EL (cell line): ENCODE data around the gene GATA1.
"Not testable (repeated sequence)": the region's sequence is repeated elsewhere in the genome, so short reads cannot be mapped to it uniquely, and the experiment has no call there.

Experiments
- DNase-seq: peaks from one replicate; pipeline ENCODE4 v3.0.0-alpha.2; 2016

The GATA1 gene

DNA sequence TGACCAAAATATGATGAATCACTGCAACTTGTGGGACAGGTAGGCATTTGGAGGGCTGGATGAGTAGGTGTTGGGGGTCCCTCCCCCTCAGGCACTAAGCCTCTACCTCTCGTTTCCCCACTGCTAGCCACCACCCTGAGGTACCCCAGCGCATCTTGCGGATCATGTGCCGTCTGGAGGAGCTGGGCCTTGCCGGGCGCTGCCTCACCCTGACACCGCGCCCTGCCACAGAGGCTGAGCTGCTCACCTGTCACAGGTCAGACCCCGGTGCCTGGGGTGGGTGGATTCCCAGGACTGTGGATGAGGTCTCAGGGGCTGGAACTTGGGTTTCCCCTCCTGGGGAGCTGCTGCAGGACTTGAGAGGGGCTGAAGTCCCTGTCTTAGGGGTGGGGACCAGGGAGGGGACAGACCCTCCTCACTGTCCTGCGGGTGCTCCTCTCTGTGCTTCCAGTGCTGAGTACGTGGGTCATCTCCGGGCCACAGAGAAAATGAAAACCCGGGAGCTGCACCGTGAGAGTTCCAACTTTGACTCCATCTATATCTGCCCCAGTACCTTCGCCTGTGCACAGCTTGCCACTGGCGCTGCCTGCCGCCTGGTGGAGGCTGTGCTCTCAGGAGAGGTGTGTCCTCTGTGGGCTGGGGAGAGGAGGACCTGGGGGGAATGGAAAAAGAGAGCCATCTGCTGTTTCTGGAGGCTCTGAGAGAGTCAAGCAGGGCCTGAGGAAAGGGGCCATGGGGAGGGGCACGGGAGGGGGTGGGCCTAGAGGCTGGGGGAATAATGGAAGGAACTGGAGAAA lies 29.8 kb downstream of the GATA1 start:
- DNase-seq = no peak

DNA sequence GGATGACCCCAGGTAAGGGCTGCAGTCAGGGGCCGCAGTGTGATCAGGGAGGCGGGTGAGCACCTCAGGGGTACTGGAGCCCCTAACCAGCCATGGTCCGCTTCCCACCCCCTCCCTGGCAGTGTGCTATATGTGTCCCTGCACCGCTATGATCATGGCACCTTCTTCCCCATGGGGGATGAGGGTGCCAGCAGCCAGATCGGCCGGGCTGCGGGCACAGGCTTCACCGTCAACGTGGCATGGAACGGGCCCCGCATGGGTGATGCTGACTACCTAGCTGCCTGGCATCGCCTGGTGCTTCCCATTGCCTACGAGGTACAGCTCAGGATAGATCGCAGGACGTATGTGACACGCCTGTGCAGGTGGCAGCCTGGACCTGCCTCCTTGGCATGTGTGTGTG lies 31.7 kb downstream of the GATA1 start:
- DNase-seq = no peak

DNA sequence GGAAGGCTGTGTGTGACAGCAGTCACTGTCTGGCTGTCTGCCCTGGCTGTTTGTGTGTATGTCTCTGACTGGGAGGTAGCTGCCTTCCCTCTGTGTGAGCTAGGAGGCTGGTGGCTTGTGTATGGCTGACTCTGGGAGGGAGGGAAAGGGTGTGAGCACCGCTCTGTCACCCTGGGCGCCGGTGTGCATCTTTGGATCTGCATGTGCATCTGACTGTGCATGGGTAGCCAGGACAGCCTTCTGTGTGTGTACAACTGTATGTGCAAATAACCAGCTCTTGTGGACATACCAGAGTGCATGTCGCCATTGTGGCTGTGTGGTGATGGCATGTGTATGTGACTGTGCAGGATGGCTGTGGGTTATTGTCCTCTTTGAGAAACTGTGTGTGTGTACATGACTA lies 32.5 kb downstream of the GATA1 start:
- no peak for DNase-seq

DNA sequence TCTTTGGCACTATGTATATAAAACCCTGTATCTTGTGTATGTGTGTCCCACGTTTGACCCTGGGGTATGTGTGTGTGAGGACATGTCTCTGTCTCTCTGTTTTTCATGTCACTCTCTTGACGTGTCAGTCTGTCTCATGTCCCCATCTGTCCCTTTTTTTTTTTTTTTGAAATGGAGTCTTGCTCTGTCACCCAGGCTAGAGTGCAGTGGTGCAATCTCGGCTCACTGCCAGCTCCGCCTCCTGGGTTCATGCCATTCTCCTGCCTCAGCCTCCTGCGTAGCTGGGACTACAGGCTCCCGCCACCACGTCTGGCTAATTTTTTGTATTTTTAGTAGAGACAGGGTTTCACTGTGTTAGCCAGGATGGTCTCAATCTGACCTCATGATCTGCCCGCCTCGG lies 33.0 kb downstream of the GATA1 start:
- DNase-seq = not testable (repeated sequence)

DNA sequence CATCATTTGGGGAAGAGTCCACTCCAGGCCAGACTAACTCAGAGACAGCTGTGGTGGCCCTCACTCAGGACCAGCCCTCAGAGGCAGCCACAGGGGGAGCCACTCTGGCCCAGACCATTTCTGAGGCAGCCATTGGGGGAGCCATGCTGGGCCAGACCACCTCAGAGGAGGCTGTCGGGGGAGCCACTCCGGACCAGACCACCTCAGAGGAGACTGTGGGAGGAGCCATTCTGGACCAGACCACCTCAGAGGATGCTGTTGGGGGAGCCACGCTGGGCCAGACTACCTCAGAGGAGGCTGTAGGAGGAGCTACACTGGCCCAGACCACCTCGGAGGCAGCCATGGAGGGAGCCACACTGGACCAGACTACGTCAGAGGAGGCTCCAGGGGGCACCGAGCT lies 36.7 kb downstream of the GATA1 start:
- DNase-seq = no peak

DNA sequence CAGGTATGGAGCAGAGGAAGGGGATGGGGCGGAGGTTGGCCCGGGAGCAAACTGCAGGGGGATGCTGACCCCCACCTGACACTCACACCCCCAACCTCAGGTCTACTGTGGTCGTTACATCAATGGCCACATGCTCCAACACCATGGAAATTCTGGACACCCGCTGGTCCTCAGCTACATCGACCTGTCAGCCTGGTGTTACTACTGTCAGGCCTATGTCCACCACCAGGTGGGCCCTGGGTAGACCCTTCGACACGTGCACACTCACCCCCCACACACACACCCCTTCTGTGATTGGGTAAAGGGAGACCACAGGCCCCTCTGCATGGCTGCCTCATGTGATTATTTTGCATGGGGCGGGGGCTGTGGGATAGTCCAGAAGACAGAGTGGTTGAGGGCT lies 37.7 kb downstream of the GATA1 start:
- DNase-seq = no peak

DNA sequence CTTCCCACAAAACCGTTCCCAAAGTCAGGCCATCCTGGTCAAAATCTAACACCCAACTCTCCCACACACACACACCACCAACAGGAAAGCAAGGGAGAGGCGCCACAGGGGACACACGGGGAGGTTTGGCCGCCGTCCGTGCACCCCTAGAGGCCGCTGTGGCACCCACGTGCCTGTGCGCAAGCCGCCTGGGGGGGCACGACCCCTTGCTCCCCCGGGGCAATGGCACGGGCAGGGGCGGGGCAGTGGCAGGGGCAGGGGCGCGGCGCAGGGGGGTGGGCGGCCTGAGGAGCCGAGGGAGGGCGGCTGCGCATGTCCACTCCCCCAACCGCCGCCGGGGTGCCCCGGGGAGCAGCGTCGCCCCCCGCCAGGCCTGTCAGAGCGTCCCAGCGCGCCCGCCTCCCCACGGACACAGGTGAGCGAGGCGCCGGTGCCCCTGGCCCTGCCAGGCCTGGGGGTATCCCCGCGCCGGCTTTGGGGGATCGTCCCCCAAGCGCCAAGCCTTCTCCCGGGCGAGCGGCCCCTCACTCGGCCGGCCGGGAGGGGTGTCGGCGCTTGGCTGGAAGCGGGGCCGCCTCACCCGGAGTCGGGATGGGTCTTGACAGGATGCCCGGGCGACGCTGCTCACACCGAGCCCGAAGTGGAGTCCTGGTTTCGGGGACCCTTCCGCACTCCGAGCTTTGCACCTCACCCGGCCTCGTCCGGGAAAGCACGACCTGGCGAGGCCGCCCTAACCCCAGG lies 39.9 kb downstream of the GATA1 start, which contains the start of gene ERAS:
Gene ERAS (plus strand): TSS at position 379 of the 741 bp plus-strand sequence. CDS start 2,611 bp downstream, outside the sequence.
- DNase-seq = no peak

DNA sequence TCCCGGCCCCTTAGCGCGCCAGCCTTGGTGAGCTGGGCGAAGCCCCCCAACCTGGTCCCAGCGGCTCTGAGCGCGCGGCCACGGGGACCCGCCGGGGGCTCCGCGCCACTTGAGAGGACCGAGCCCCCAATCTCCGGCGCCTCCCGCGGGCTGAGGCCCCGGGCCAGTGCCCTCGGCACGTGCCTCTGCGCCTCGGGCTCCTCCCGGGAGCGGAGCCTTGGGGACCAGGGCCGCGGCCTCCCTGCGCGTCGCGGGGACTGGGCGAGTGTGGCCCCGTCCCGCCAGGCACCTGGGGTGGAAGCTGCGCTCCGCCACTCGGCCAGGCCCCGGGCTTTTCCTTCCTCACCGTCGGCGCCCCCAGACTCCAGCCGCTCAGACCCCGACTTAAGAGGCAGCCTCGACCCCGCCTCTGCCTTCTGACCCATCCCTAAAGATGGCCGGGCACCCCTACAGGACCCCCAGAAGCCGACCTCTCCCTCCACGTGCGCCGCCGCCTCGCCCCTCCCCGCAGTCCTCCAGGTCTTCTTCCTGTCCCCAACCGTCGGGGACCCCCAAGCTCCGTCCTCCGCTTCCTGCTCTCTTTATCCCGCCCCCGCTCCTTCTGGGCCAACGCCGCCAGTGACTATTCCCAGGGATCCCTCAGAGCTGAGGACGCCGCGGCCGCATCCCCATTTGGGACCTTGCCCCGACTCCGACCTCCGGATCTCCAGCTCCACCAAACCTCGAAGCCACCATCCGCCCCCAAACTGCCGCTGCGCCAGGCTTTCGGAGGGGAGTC lies 40.7 kb downstream of the GATA1 start:
- DNase-seq = no peak

DNA sequence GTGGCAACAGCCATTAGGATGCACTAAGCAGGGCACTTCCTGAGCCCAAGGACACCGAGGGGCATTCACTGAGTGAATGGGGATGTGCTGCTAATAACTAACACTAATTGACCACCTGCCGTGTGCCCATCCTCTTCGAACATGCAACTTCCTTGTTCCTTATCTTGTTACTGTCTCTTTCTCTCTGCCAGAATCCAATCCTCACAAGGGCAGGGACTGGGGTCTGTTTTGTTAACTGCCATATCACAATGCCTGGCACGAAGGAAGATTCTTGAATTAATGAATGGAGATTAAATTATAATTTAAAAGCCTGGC lies 41.2 kb downstream of the GATA1 start:
- DNase-seq = no peak

DNA sequence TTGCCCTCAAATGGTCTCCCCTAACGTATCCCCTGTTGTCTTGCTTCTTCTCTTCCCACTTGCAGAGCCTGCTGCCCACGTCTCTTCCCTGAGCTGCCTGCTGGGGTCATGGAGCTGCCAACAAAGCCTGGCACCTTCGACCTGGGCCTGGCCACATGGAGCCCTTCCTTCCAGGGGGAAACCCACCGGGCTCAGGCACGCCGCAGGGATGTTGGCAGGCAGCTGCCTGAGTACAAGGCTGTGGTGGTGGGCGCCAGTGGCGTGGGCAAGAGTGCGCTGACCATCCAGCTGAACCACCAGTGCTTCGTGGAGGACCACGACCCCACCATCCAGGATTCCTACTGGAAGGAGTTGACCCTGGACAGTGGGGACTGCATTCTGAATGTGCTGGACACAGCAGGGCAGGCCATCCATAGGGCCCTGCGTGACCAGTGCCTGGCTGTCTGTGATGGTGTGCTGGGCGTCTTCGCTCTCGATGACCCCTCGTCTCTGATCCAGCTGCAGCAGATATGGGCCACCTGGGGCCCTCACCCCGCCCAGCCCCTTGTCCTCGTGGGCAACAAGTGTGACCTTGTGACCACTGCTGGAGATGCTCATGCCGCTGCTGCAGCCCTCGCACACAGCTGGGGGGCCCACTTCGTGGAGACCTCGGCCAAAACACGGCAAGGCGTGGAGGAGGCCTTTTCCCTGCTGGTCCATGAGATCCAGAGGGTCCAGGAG lies 42.8 kb downstream of the GATA1 start:
- DNase-seq = no peak

DNA sequence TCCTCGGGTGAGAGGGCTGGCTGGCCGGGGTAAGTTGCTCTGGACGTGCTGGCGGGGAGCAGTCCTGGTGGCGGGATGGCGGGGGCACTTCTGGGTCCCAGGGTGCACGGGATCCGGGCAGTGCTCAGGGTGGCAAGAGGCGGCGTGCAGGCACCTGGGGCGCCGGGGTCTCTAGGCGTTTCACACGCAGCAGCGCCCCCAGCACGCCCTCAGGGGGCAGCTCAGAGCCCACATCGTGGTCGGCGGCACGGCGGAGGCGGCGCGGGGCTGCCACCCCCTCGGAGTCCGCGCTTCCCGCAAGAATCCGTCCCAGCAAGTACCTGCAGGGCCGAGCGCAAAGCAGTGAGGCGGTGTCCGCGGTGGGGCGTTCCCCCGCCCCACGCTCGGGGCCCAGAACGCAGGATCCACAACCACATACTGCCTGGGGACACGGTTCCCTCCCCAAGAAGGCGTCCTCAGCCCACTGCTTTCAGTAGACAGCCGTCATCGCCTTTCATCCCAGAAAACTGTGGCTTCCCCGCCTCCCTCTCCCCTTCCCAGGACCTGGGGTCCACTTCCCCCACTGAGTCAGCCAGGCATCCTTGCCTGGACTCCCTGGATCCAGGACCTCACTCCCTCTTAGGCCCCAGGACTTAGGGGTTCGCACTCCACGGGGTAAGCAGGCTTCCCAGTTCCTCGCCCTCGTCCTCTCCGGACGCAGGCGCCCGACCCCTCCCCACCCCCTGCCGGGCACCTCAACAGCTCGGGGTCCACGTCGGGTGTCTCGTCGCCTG lies 44.9 kb downstream of the GATA1 start:
- DNase-seq = no peak

DNA sequence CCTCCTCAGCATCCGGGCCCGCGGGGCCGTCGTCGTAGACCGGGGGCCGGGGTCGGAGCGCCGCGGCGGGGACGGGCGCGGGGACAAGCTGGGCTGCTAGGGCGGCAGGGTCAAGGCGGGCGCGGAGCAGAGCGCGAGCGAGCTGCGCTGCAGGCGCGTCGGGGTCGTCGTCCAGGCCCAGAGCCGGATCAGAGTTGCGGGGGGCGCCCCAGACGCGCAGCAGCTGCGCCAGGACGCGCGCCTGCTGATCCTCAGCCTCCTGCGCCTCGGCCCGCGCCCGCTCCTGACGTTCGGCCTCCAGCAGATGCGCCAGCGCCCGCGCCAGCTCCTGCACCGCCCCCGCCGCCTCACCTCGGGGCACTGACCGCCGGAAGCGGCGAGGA lies 45.5 kb downstream of the GATA1 start:
- peak; percentile 0 for DNase-seq

DNA sequence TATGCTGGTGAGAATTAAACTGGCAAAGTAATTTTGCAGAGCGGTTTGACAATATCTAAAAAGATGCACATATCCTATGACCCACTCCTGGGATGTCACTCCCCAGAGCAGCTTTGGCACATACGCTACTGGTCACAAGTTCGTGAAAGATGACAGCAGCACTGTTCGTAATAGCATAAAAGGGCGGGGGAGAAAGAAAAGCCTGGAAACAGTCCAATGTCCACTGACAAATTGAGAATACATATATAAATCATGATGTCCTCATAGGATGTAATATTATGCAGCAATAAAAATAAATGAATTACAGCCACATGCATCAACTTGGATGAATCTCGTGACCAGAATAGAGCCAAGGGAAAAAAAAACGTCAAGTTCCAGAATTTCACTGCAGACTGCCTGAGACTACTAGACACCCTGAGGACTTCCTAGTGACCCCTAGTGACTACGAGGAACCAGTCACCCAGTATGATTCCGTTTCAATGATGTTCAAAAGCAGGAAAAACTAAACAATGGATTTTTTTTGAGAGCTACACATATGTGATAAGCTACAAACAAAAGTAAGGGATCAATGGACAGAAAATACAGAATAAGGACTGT lies 47.2 kb downstream of the GATA1 start:
- peak; percentile 1 for DNase-seq

DNA sequence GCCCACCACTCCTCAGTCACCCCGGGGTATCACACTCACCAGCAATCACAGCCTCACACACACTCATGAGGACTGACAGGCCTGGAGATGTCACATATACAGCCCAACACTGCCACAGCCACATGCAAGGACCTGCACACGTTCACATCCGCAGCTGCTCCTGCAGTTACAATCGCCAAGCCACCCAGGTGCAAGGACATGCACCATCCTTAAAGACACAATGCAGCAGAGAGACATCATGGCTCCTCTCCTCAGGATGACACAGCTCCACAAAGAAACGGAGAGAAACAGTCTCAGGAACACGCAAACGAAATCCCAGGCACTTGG lies 48.0 kb downstream of the GATA1 start:
- no peak for DNase-seq

DNA sequence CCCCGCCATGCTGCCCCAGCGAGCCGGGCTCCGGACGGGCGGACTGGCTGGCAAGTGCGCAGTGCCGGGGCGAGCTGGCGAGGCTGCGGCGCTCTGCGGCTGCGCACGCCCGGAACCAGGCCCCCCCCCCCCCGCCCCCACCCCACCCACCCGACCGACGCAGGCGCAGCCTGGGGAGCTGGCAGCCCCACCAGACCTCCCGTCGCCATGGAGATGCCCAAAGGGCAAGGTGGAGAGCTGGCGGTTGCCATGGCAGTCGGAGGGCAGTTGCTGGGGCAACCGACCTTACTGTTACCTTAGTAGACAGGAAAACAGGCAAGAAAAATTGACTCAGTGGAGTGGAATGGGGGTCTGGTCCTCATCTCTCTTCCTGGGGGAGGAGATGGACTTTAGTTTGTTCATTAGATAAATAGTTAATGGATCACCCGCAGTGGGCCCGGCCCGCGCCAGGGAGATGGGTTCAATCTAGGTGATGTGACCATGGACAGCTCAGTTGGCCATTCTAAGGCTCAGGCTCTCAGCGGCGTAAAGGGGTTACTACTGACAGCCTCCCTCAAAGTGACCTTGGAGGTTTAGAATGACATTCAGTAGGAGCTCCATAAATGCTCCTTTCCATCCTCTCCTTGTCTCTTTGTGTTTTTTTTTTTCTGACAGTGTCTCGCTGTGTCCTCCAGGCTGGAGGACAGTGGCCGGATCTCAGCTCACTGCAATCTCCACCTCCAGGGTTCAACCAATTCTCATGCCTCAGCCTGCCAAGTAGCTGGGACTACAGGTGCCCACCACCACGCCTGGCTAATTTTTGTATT lies 49.3 kb downstream of the GATA1 start, which contains the start of gene PCSK1N:
Gene PCSK1N (minus strand): TSS at position 87 of the 806 bp plus-strand sequence. CDS start 78 bp downstream, at position 9.
- no peak for DNase-seq

DNA sequence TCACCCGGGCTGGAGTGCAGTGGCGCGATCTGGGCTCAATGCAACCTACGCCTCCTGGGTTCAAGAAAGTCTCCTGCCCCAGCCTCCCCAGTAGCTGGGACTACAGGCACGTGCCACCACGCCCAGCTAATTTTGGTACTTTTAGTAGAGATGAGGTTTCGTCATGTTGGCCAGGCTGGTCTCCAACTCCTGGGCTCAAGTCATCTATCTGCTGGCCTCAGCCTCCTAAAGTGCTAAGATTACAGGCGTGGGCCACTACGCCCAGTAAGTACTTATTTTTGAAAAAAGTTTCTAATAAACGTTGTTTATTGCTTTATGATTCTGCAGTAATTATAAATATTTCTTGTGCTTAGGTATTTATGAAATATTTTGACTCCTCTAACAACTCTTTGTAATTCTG lies 53.3 kb downstream of the GATA1 start:
- no peak for DNase-seq
